HEK293 (cell line): Measurements from ENCODE around the gene HMGXB3.
A peak's percentile ranks its signal among the peaks of the same experiment; 100 is the strongest.

Experiments used
- CTCF ChIA-PET: fragments of 350-600 bp; formaldehyde crosslinking; extraction: SDS; loops from one replicate; lab custom pipeline; 2021; ENCODE audit warnings: antibody characterized with exemption; lab: Yijun Ruan, JAX
- POLR2A ChIA-PET: fragments of 300-600 bp; formaldehyde crosslinking; extraction: SDS; loops from one replicate; lab custom pipeline; 2020; ENCODE audit warnings: antibody characterized with exemption, inconsistent platforms; lab: Yijun Ruan, JAX
- H3K27ac ChIP-seq: fragments of 200-500 bp; sonication (Bioruptor generic); 2 replicates; pipeline ENCODE4 v1.5.1; 2014; ENCODE audit warnings: low read depth, low read length, control low read depth, inconsistent platforms; ENCODE audit errors: extremely low read depth
- H3K36me3 ChIP-seq, 2 experiments: fragments of 200-500 bp in 1 of 2; sonication (Bioruptor generic) in 1 of 2; 1 replicate in 1 of 2; 2 replicates in 1 of 2; pipeline ENCODE4 v1.5.1; 2014 to 2017; ENCODE audit warnings: inconsistent platforms in 2 of 2, low read length in 2 of 2; ENCODE audit not compliant: control insufficient read depth in 2 of 2, insufficient read depth in 1 of 2
- H3K4me1 ChIP-seq: fragments of 200-500 bp; sonication (Bioruptor generic); 2 replicates; pipeline ENCODE4 v1.5.1; 2014; ENCODE audit warnings: mild to moderate bottlenecking, low read length, inconsistent platforms; ENCODE audit not compliant: control insufficient read depth, insufficient read depth
- H3K4me3 ChIP-seq: 2 replicates; pipeline ENCODE4 v1.5.1; 2011; ENCODE audit warnings: low read depth, mild to moderate bottlenecking, control low read depth, low read length, moderate library complexity
- H3K9me3 ChIP-seq: fragments of 200-500 bp; sonication (Bioruptor generic); 2 replicates; pipeline ENCODE4 v1.5.1; 2014; ENCODE audit warnings: low read depth, low read length, inconsistent platforms; ENCODE audit not compliant: control insufficient read depth, insufficient read depth
- BCL11B ChIP-seq: fragments of 450-650 bp; formaldehyde crosslinking; IDR thresholded peaks from 2 replicates; pipeline ENCODE4 v1.5.1; 2016; ENCODE audit warnings: low read depth, missing biosample characterization, missing genetic modification characterization
- GLIS1 ChIP-seq: fragments of 450-650 bp; formaldehyde crosslinking; IDR thresholded peaks from 2 replicates; pipeline ENCODE4 v1.5.1; 2016; ENCODE audit warnings: missing biosample characterization, missing genetic modification characterization
- INSM2 ChIP-seq: fragments of 450-650 bp; formaldehyde crosslinking; IDR thresholded peaks from 2 replicates; pipeline ENCODE4 v1.5.1; 2016; ENCODE audit warnings: missing biosample characterization, missing genetic modification characterization
- REPIN1 ChIP-seq: fragments of 450-650 bp; formaldehyde crosslinking; IDR thresholded peaks from 2 replicates; pipeline ENCODE4 v1.5.1; 2017; ENCODE audit warnings: missing biosample characterization, missing genetic modification characterization, low read depth
- REST ChIP-seq: fragments of 450-650 bp; formaldehyde crosslinking; IDR thresholded peaks from 2 replicates; pipeline ENCODE4 v1.5.1; 2016; ENCODE audit warnings: missing biosample characterization, missing genetic modification characterization
- SETDB1 ChIP-seq: IDR thresholded peaks from one replicate; pipeline ENCODE4 v1.6.1; 2017; ENCODE audit warnings: mild to moderate bottlenecking, low read length, moderate library complexity, mixed read lengths; ENCODE audit not compliant: insufficient read length
- TRIM28 ChIP-seq: IDR thresholded peaks from 2 replicates; pipeline ENCODE4 v1.6.1; 2011; ENCODE audit warnings: low read length, control low read depth, borderline replicate concordance
- ZBTB7A ChIP-seq: fragments of 450-650 bp; formaldehyde crosslinking; IDR thresholded peaks from 2 replicates; pipeline ENCODE4 v1.5.1; 2016; ENCODE audit warnings: low read depth, missing biosample characterization, missing genetic modification characterization
- ZNF133 ChIP-seq: fragments of 450-650 bp; formaldehyde crosslinking; IDR thresholded peaks from 2 replicates; pipeline ENCODE4 v1.5.1; 2016; ENCODE audit warnings: missing biosample characterization, missing genetic modification characterization
- ZNF155 ChIP-seq: fragments of 450-650 bp; formaldehyde crosslinking; IDR thresholded peaks from 2 replicates; pipeline ENCODE4 v1.5.1; 2016; ENCODE audit warnings: missing biosample characterization, missing genetic modification characterization
- ZNF157 ChIP-seq: fragments of 450-650 bp; formaldehyde crosslinking; IDR thresholded peaks from 2 replicates; pipeline ENCODE4 v1.5.1; 2016; ENCODE audit warnings: missing biosample characterization, missing genetic modification characterization
- ZNF16 ChIP-seq: fragments of 450-650 bp; formaldehyde crosslinking; IDR thresholded peaks from 2 replicates; pipeline ENCODE4 v1.5.1; 2016; ENCODE audit warnings: low read depth, missing biosample characterization, missing genetic modification characterization
- ZNF23 ChIP-seq: fragments of 450-650 bp; formaldehyde crosslinking; IDR thresholded peaks from 2 replicates; pipeline ENCODE4 v1.5.1; 2016; ENCODE audit warnings: missing biosample characterization, missing genetic modification characterization, borderline replicate concordance
- ZNF324 ChIP-seq: fragments of 450-650 bp; formaldehyde crosslinking; IDR thresholded peaks from 2 replicates; pipeline ENCODE4 v1.5.1; 2016; ENCODE audit warnings: missing biosample characterization, missing genetic modification characterization
- ZNF529 ChIP-seq: fragments of 450-650 bp; formaldehyde crosslinking; IDR thresholded peaks from 2 replicates; pipeline ENCODE4 v1.5.1; 2017; ENCODE audit warnings: missing genetic modification characterization, missing biosample characterization; ENCODE audit not compliant: insufficient replicate concordance
- ZNF561 ChIP-seq: fragments of 450-650 bp; IDR thresholded peaks from 2 replicates; pipeline ENCODE4 v1.5.1; 2018; ENCODE audit warnings: missing biosample characterization, missing genetic modification characterization, borderline replicate concordance
- ZNF571 ChIP-seq: fragments of 450-650 bp; formaldehyde crosslinking; IDR thresholded peaks from 2 replicates; pipeline ENCODE4 v1.5.0; 2017; ENCODE audit warnings: missing biosample characterization, missing genetic modification characterization
- ZNF692 ChIP-seq: fragments of 450-650 bp; formaldehyde crosslinking; IDR thresholded peaks from 2 replicates; pipeline ENCODE4 v1.5.1; 2016; ENCODE audit warnings: missing biosample characterization, missing genetic modification characterization
- ZNF791 ChIP-seq: fragments of 450-650 bp; formaldehyde crosslinking; IDR thresholded peaks from 2 replicates; pipeline ENCODE4 v1.5.1; 2016; ENCODE audit warnings: missing biosample characterization, missing genetic modification characterization

The HMGXB3 gene

GRCh38 chr5:150014456-150014855 lies 13.9 kb downstream of the HMGXB3 start (continued):
- TF ChIP-seq REST (tag by site-specific recombination) (no peak), ZNF324 (tag by site-specific recombination) (no peak), ZNF157 (tag by site-specific recombination) (no peak), ZNF16 (tag by site-specific recombination) (no peak)

- ChIA-PET POLR2A (no interaction called here), CTCF (no interaction called here)
- Histone ChIP-seq H3K4me1 (no peaks in the 10 kb centered on the region), H3K27ac (no peak overlapping the region), H3K36me3 (peaks cover 86 to 95% of the 10 kb centered on the region in 2 experiments), H3K4me3 (no peak overlapping the region), H3K9me3 (no peaks in the 10 kb centered on the region; the same call in 1 of the 2 replicates)
- TF ChIP-seq ZNF133 (tag by site-specific recombination) (no peak), ZNF155 (tag by site-specific recombination) (no peak), ZNF23 (tag by site-specific recombination) (no peak), TRIM28 (no peak), ZNF791 (tag by site-specific recombination) (no peak), ZBTB7A (tag by site-specific recombination) (no peak), ZNF571 (tag by site-specific recombination) (no peak)
Observed at GRCh38 chr5:150015415-150015814, 14.9 kb downstream of the HMGXB3 start.

GRCh38 chr5:150016537-150016936 lies 16.0 kb downstream of the HMGXB3 start:
- ChIA-PET POLR2A (no interaction called here), CTCF (interaction anchor here (0.6 to 2.1 kb wide), 2 partner anchors 26 to 438 kb away, joined by 3 to 6 read pairs; no protein-coding TSS in a partner anchor)
- Histone ChIP-seq H3K9me3 (no peaks in the 10 kb centered on the region; the same call in 1 of the 2 replicates), H3K36me3 (peaks cover 85 to 96% of the 10 kb centered on the region in 2 experiments), H3K4me1 (no peaks in the 10 kb centered on the region), H3K4me3 (no peak overlapping the region), H3K27ac (no peak overlapping the region)
- TF ChIP-seq REPIN1 (tag by site-specific recombination) = no peak
- TF ChIP-seq SETDB1 = peak; percentile 36
- TF ChIP-seq ZNF529 (tag by site-specific recombination) = no peak
- no peak for TF ChIP-seq ZNF561 (tag by site-specific recombination)
- no peak for TF ChIP-seq BCL11B (tag by site-specific recombination)
- no peak for TF ChIP-seq GLIS1 (tag by site-specific recombination)
- no peak for TF ChIP-seq INSM2 (tag by site-specific recombination)
- TF ChIP-seq ZNF692 = no peak
